HG02981 (cell line): ENCODE data around the gene FXYD6.
"Not testable (repeated sequence)": the region's sequence is repeated elsewhere in the genome, so short reads cannot be mapped to it uniquely, and the experiment has no call there.

Source experiments
- ATAC-seq: cut with Tn5 transposase; IDR thresholded peaks from one replicate; pipeline ENCODE4 v1.9.1; 2021; ENCODE audit warnings: mild to moderate bottlenecking, moderate library complexity; ENCODE audit not compliant: unreplicated experiment

FXYD6 gene

GRCh38 chr11:117876341-117877119 is at the start of gene FXYD6:
Gene FXYD6, minus strand, starts transcription at chr11:117876658. Its CDS starts 33,882 bp downstream, at chr11:117842776.
- ATAC-seq, result no peak

- ATAC-seq, result not testable (repeated sequence)
These were observed 49.7 kb upstream of the FXYD6 start for GRCh38 chr11:117926166-117926565.

- ATAC-seq, result no peak
These were observed 48.9 kb upstream of the FXYD6 start for GRCh38 chr11:117925198-117925925.

- no peak for ATAC-seq
These were observed 48.2 kb upstream of the FXYD6 start for GRCh38 chr11:117924631-117925170.

GRCh38 chr11:117923773-117924172 is 47.3 kb upstream of the FXYD6 start:
- no peak for ATAC-seq

GRCh38 chr11:117923275-117923674 is 46.8 kb upstream of the FXYD6 start:
- no peak for ATAC-seq

GRCh38 chr11:117921893-117922292 is 45.4 kb upstream of the FXYD6 start:
- no peak for ATAC-seq

GRCh38 chr11:117921456-117921855 is 45.0 kb upstream of the FXYD6 start:
- ATAC-seq, result no peak

GRCh38 chr11:117919781-117920221 is 43.3 kb upstream of the FXYD6 start:
- ATAC-seq, result no peak

- no peak for ATAC-seq
These were observed 42.9 kb upstream of the FXYD6 start for GRCh38 chr11:117919341-117919740.

- ATAC-seq, result no peak
These were observed 42.2 kb upstream of the FXYD6 start for GRCh38 chr11:117918366-117919255.

- ATAC-seq, result no peak
These were observed 41.2 kb upstream of the FXYD6 start for GRCh38 chr11:117917591-117918151.

- ATAC-seq, result no peak
These were observed 40.5 kb upstream of the FXYD6 start for GRCh38 chr11:117916956-117917355.

GRCh38 chr11:117915672-117916235 is 39.3 kb upstream of the FXYD6 start:
- no peak for ATAC-seq

GRCh38 chr11:117914991-117915618 is 38.6 kb upstream of the FXYD6 start:
- no peak for ATAC-seq

GRCh38 chr11:117914398-117914761 is 37.9 kb upstream of the FXYD6 start:
- no peak for ATAC-seq

- no peak for ATAC-seq
These were observed 37.4 kb upstream of the FXYD6 start for GRCh38 chr11:117913736-117914397.

GRCh38 chr11:117912497-117912896 is 36.0 kb upstream of the FXYD6 start:
- ATAC-seq, result no peak

GRCh38 chr11:117911694-117912093 is 35.2 kb upstream of the FXYD6 start:
- no peak for ATAC-seq
